H54 (cell line): ENCODE data around the gene HSPB1.

Experiments used
- DNase-seq: peaks from one replicate; pipeline ENCODE4 v3.0.0; 2011; ENCODE audit warnings: low spot score, mixed read lengths; ENCODE audit not compliant: insufficient read length
- FAIRE-seq: peaks from 3 replicates; lab custom pipeline; 2011; peaks lifted over from hg19 to GRCh38; lab: Jason Lieb, UNC
- POLR2A ChIP-seq: IDR thresholded peaks from 2 replicates; pipeline ENCODE4 v1.6.1; 2011; ENCODE audit warnings: low read depth, mild to moderate bottlenecking, low read length

Gene HSPB1

DNA sequence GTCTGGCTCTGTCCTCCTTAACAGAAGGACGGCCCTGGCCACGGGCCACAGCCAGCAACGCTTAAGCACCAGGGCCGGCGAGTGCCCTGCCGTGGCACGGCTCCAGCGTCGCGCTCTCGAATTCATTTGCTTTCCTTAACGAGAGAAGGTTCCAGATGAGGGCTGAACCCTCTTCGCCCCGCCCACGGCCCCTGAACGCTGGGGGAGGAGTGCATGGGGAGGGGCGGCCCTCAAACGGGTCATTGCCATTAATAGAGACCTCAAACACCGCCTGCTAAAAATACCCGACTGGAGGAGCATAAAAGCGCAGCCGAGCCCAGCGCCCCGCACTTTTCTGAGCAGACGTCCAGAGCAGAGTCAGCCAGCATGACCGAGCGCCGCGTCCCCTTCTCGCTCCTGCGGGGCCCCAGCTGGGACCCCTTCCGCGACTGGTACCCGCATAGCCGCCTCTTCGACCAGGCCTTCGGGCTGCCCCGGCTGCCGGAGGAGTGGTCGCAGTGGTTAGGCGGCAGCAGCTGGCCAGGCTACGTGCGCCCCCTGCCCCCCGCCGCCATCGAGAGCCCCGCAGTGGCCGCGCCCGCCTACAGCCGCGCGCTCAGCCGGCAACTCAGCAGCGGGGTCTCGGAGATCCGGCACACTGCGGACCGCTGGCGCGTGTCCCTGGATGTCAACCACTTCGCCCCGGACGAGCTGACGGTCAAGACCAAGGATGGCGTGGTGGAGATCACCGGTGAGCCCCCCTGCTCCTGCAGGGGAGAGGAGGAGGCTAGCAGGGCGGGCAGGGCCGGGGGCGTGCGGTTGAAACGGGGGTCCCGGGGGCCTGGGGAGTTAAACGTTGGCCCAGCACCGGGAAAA is at the start of gene HSPB1:
Gene HSPB1, plus strand, starts transcription at position 327 of the 855 bp plus-strand sequence. Its CDS starts 40 bp downstream, at position 367.
- FAIRE-seq (no peak), DNase-seq (no peak)
- peak; percentile 97 for TF ChIP-seq POLR2A

DNA sequence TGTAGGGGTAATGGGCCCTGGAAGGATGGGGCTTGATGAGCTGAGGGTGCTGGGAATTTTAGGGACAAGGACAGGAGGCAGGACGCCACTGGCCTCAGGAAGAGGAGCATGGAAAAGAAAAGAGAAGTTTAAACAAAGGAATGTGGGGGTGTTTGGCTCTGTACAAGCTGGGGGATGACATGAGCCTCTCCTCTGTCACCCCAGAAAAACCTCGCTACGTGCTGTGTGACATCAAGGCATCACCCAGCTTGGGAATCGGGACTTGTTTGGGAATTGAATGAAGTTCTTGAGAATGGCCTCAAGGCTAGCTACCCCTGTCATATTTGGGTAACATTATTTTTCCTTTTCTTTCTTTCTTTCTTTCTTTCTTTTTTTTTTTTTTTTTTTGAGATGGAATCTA is 47.7 kb upstream of the HSPB1 start:
- no peak for TF ChIP-seq POLR2A
- no peak for DNase-seq
- FAIRE-seq: no peak

DNA sequence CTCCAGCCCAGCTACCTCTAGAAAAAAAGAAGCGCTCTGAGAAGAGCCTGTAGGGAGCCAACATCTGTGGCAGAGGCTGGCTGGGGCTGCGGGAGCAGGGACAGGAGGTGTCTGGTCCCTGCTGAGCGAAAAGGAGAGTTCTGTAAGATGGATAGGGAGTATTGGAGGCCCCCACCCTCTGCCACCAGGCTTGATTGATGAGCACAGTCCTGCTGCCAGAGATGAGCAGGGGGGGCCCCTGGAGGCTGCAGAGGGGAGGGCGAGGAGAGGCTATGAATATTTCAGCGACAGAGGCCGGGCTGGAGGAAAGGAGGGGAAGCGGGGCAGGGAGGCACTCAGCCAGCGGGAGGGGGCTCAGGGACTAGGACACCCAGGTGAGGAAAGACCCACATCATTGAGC is 44.5 kb upstream of the HSPB1 start:
- FAIRE-seq (no peak), DNase-seq (no peak)
- TF ChIP-seq POLR2A: no peak

DNA sequence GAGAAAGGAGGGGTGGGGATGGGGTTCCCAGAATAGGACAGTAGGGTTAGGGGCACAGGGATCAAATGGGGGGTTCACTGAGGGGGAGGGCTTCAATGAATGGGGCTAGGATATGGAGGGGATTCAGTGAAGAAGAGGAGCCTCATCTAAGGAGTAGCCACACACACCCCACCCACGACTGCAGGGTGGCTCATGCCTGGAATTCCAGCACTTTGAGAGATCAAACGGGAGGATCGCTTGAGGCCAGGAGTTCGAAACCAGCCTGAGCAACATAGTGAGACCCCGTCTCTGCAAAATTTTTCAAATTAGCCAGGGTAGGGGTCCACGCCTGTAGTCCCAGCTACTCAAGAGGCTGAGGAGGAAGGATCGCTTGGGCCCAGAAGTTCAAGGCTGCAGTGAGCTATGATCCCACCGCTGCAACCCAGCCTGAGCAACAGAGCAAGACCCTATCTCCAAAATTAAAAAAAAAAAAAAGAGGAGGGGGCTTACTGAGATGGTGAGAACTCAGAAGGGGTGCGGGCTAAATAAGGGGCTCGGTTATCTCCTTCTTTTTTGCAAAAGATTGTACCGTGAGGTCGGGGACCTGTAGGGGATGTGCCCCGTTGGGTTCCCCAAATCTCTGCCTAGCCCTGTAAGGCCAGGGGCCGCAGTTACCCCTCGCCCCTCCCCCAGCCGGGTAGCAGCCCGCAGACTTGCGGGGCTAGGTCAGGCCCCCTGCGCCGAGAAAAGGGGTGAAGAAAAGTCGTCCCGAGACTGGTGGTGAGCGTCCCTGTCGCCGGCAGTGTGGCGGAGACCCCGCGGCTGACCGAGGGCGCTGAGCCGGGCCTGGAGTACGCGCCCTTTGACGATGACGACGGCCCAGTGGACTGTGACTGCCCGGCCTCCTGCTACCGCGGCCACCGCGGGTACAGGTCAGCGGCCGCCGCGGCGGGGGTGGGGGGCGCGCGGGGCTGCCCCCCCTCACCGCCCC is 43.1 kb upstream of the HSPB1 start:
- no peak for FAIRE-seq
- no peak for TF ChIP-seq POLR2A
- DNase-seq: no peak

DNA sequence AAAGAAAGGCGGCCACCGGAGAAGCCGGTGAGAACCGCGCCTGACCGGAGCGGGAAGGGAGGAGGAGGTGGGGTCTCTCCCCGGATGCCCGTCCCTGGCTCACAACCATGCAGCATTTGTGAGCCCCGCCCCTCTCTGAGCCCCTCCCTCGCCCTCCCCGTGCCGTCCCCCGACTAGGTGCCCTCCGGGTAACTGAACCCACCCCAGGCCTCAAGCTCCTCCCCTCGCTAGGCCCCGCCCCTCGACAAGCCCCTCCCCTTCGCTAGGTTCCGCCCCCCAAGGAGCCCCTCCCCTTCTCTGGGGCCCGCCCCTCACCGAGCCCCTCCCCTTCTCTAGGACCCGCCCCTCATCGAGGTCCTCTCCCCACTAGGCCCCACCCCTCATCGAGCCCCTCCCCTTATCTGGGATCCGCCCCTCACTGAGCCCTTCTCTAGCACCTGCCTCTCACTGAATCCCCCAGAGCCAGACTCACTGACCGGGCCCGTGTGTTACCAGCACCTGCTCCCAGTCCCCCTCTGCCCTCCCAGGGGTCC is 42.2 kb upstream of the HSPB1 start:
- DNase-seq: no peak

GRCh38 chr7:76261329-76261728 is 41.1 kb upstream of the HSPB1 start:
- FAIRE-seq (no peak), DNase-seq (no peak)

More for the DNA sequence above, 42.2 kb upstream of the HSPB1 start:
- TF ChIP-seq POLR2A: no peak
- no peak for FAIRE-seq

GRCh38 chr7:76261931-76262330 is 40.5 kb upstream of the HSPB1 start:
- FAIRE-seq: no peak
- TF ChIP-seq POLR2A: no peak
- no peak for DNase-seq

More at GRCh38 chr7:76261329-76261728, 41.1 kb upstream of the HSPB1 start:
- TF ChIP-seq POLR2A: no peak

GRCh38 chr7:76262683-76263402 is 39.6 kb upstream of the HSPB1 start:
- TF ChIP-seq POLR2A: no peak
- DNase-seq (peak; percentile 64), FAIRE-seq (no peak)

- DNase-seq (no peak), FAIRE-seq (no peak)
- no peak for TF ChIP-seq POLR2A
These were observed 37.2 kb upstream of the HSPB1 start for GRCh38 chr7:76265299-76265698.

- DNase-seq: no peak
- no peak for FAIRE-seq
These were observed 35.2 kb upstream of the HSPB1 start for GRCh38 chr7:76267107-76267893.

DNA sequence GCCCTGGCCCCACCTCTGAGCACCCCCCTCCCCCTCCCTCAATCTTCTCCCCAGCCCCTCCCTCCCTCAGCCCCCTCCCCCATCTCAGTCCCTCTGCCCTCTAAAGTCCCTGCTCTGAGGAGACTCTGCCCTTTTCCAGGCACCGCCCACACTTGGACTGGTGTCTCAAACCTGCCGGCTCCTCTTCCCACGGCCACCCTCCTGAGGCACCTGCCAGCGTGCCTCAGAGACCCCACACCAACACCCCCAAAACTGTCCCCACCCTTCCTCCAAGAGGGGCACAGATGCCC is 34.6 kb upstream of the HSPB1 start:
- FAIRE-seq: no peak
- TF ChIP-seq POLR2A: no peak

More at GRCh38 chr7:76267107-76267893, 35.2 kb upstream of the HSPB1 start:
- TF ChIP-seq POLR2A: no peak

DNA sequence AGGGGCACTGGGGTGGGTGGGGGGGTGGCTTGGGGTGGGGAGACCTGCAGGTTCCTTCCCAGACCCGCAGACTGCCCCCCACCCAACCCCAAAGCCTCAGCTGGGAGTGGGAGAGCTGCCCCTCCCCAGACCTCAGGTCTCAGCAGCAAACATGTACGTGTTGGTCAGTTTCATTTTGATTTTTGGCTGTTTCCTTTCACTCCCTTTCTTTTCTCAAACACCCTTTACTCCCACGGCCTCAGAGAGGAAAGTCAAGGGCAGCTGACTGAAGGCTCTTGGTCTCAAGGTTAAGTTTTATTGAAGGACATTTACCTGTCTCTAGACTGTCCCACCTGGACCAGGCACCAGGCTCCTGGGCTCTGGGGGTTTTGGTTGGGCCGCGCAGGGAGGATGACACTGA is 34.1 kb upstream of the HSPB1 start:
- TF ChIP-seq POLR2A: no peak
- FAIRE-seq: no peak
- DNase-seq: no peak

More for the DNA sequence above, 34.6 kb upstream of the HSPB1 start:
- DNase-seq: no peak
